H1 (cell line): ENCODE results near the gene DPT. TPM values are rescaled to one million over a fixed set of nuclear protein-coding genes. Genes with fewer than 3 reads are reported as not detected.

Experiments
- CTCF ChIA-PET: fragments of 300-600 bp; sonication (Branson Sonifier 250); formaldehyde crosslinking; loops from one replicate; lab custom pipeline; 2021; ENCODE audit not compliant: partially characterized antibody; lab: Charles Lee
- POLR2A ChIA-PET: fragments of 300-600 bp; sonication (Branson Sonifier 250); formaldehyde crosslinking; loops from one replicate; lab custom pipeline; 2021; ENCODE audit warnings: inconsistent platforms; ENCODE audit not compliant: partially characterized antibody; lab: Charles Lee
- DNase-seq, 2 experiments: peaks; one replicate each; pipeline versions ENCODE4 v3.0.0 to v3.0.0-alpha.2; 2010 to 2022; ENCODE audit warnings: low spot score in 2 of 2, low read depth in 1 of 2, mixed read lengths in 1 of 2
- FAIRE-seq: peaks from 2 replicates; lab custom pipeline; 2011; peaks lifted over from hg19 to GRCh38; lab: Jason Lieb, UNC
- H2AFZ ChIP-seq: 2 replicates; pipeline ENCODE4 v1.8.1; 2012; ENCODE audit warnings: low read length, inconsistent platforms
- H2AK5ac ChIP-seq: 2 replicates; pipeline ENCODE4 v1.6.1; 2013; ENCODE audit warnings: low read depth, low read length
- H2BK120ac ChIP-seq: replicated peaks from 2 replicates; pipeline ENCODE3; 2013; ENCODE audit warnings: low read depth, low read length, inconsistent platforms
- H2BK12ac ChIP-seq: 2 replicates; pipeline ENCODE4 v1.6.1; 2013; ENCODE audit warnings: low read depth, low read length
- H2BK15ac ChIP-seq: 2 replicates; pipeline ENCODE4 v1.6.1; 2013; ENCODE audit warnings: low read length
- H2BK20ac ChIP-seq: 2 replicates; pipeline ENCODE4 v1.6.1; 2013; ENCODE audit warnings: low read length
- H2BK5ac ChIP-seq: 2 replicates; pipeline ENCODE4 v1.6.1; 2013; ENCODE audit warnings: low read depth, low read length
- H3K14ac ChIP-seq: 2 replicates; pipeline ENCODE4 v1.6.1; 2013; ENCODE audit warnings: inconsistent platforms; ENCODE audit not compliant: insufficient read length
- H3K18ac ChIP-seq: 2 replicates; pipeline ENCODE4 v1.6.1; 2013; ENCODE audit warnings: low read length; ENCODE audit errors: extremely low read depth
- H3K23ac ChIP-seq: 2 replicates; pipeline ENCODE4 v1.6.1; 2013; ENCODE audit warnings: inconsistent platforms; ENCODE audit not compliant: insufficient read length
- H3K23me2 ChIP-seq: 2 replicates; pipeline ENCODE4 v1.6.1; 2013; ENCODE audit warnings: low read depth, low read length
- H3K27ac ChIP-seq: 2 replicates; pipeline ENCODE4 v1.6.1; 2011; ENCODE audit warnings: low read depth, low read length, inconsistent platforms
- H3K27me3 ChIP-seq, 4 experiments: replicated peaks in 1 of 4; 1 replicate in 1 of 4; 2 replicates in 3 of 4; pipeline versions ENCODE4 v1.6.1 to v1.8.1; 2011 to 2013; ENCODE audit warnings: low read length in 3 of 4, mild to moderate bottlenecking in 3 of 4, inconsistent platforms in 2 of 4, mixed read lengths in 2 of 4, moderate library complexity in 1 of 4; ENCODE audit not compliant: control insufficient read depth in 3 of 4, insufficient read depth in 3 of 4; ENCODE audit errors: extremely low read depth in 1 of 4
- H3K36me3 ChIP-seq, 4 experiments: 2 replicates each; pipeline versions ENCODE4 v1.6.1 to v1.8.1; 2011 to 2013; ENCODE audit warnings: mild to moderate bottlenecking in 4 of 4, low read length in 3 of 4, moderate library complexity in 2 of 4, control low read depth in 1 of 4, inconsistent platforms in 1 of 4; ENCODE audit not compliant: insufficient read depth in 4 of 4, control insufficient read depth in 2 of 4
- H3K4ac ChIP-seq: replicated peaks from 2 replicates; pipeline ENCODE3; 2013; ENCODE audit warnings: low read length, low read depth, mixed read lengths, inconsistent platforms; ENCODE audit not compliant: insufficient read length
- H3K4me1 ChIP-seq, 4 experiments: replicated peaks in 1 of 4; 1 replicate in 1 of 4; 2 replicates in 3 of 4; pipeline versions ENCODE4 v1.6.1 to v1.8.1; 2011 to 2013; ENCODE audit warnings: low read length in 3 of 4, inconsistent platforms in 2 of 4, mixed read lengths in 1 of 4; ENCODE audit not compliant: insufficient read depth in 4 of 4, control insufficient read depth in 3 of 4
- H3K4me2 ChIP-seq, 2 experiments: 2 replicates each; pipeline versions ENCODE4 v1.6.1 to v1.8.1; 2011 to 2013; ENCODE audit warnings: low read depth in 2 of 2, low read length in 2 of 2, control low read depth in 1 of 2, inconsistent platforms in 1 of 2, mild to moderate bottlenecking in 1 of 2; ENCODE audit not compliant: insufficient read depth in 1 of 2
- H3K4me3 ChIP-seq, 4 experiments: fragments of 200-600, 300-600 bp in 1 of 4; sonication (generic), shearing (Covaris generic), sonication (Bioruptor Twin) in 1 of 4; 2 replicates each; pipeline versions ENCODE4 v1.5.1 to v1.8.1; 2011 to 2016; ENCODE audit warnings: low read length in 4 of 4, low read depth in 3 of 4, control low read depth in 2 of 4, inconsistent platforms in 2 of 4, mild to moderate bottlenecking in 2 of 4, mixed read lengths in 1 of 4, moderate library complexity in 1 of 4; ENCODE audit not compliant: insufficient read depth in 2 of 4; ENCODE audit errors: extremely low read depth in 1 of 4
- H3K56ac ChIP-seq: replicated peaks from 2 replicates; pipeline ENCODE3; 2013; ENCODE audit warnings: low read depth, mild to moderate bottlenecking, mixed read lengths, low read length, inconsistent platforms; ENCODE audit not compliant: insufficient read length
- H3K79me1 ChIP-seq: 2 replicates; pipeline ENCODE4 v1.6.1; 2013; ENCODE audit warnings: low read depth, low read length, control low read depth
- H3K79me2 ChIP-seq, 2 experiments: 2 replicates each; pipeline versions ENCODE4 v1.6.1 to v1.8.1; 2012 to 2013; ENCODE audit warnings: low read length in 2 of 2, mild to moderate bottlenecking in 2 of 2, inconsistent platforms in 1 of 2; ENCODE audit not compliant: insufficient read depth in 2 of 2, control insufficient read depth in 1 of 2
- H3K9ac ChIP-seq, 4 experiments: replicated peaks in 1 of 4; 1 replicate in 1 of 4; 2 replicates in 3 of 4; pipeline versions ENCODE4 v1.6.1 to v1.8.1; 2011 to 2013; ENCODE audit warnings: low read depth in 3 of 4, low read length in 3 of 4, control low read depth in 2 of 4, mild to moderate bottlenecking in 2 of 4, moderate library complexity in 2 of 4, inconsistent platforms in 1 of 4; ENCODE audit errors: extremely low read depth in 1 of 4
- H3K9me3 ChIP-seq, 2 experiments: 2 replicates each; pipeline versions ENCODE4 v1.6.1 to v1.8.1; 2012 to 2013; ENCODE audit warnings: mild to moderate bottlenecking in 2 of 2, moderate library complexity in 2 of 2, control low read depth in 1 of 2, inconsistent platforms in 1 of 2, low read depth in 1 of 2, low read length in 1 of 2, mixed read lengths in 1 of 2; ENCODE audit not compliant: insufficient read depth in 2 of 2
- H4K20me1 ChIP-seq, 2 experiments: replicated peaks in 1 of 2; 2 replicates each; pipeline versions ENCODE3 to v1.8.1; 2011 to 2013; ENCODE audit warnings: inconsistent platforms in 2 of 2, low read length in 2 of 2, mild to moderate bottlenecking in 1 of 2; ENCODE audit not compliant: insufficient read depth in 2 of 2, control insufficient read depth in 1 of 2
- H4K5ac ChIP-seq: 2 replicates; pipeline ENCODE4 v1.6.1; 2013; ENCODE audit warnings: low read length, low read depth, mixed read lengths, inconsistent platforms; ENCODE audit not compliant: insufficient read length
- H4K8ac ChIP-seq: 2 replicates; pipeline ENCODE4 v1.8.0; 2013; ENCODE audit warnings: mild to moderate bottlenecking, moderate library complexity, low read length, inconsistent platforms; ENCODE audit not compliant: insufficient read depth; ENCODE audit errors: extremely low read depth
- H4K91ac ChIP-seq: replicated peaks from 2 replicates; pipeline ENCODE3; 2013; ENCODE audit warnings: low read length, mixed read lengths, inconsistent platforms; ENCODE audit not compliant: insufficient read length
- CEBPB ChIP-seq: IDR thresholded peaks from 2 replicates; pipeline ENCODE4 v1.6.1; 2012; ENCODE audit warnings: low read depth, low read length
- CHD2 ChIP-seq: IDR thresholded peaks from 2 replicates; pipeline ENCODE4 v1.6.1; 2012; ENCODE audit warnings: low read length, improper control_type of control experiment
- CREB1 ChIP-seq: IDR thresholded peaks from 2 replicates; pipeline ENCODE4 v1.6.1; 2012; ENCODE audit warnings: inconsistent platforms
- HDAC6 ChIP-seq: IDR thresholded peaks from one replicate; pipeline ENCODE4 v1.7.1; 2012; ENCODE audit warnings: low read depth, mild to moderate bottlenecking, inconsistent platforms, low read length, moderate library complexity
- MAFK ChIP-seq: IDR thresholded peaks from 2 replicates; pipeline ENCODE4 v1.6.1; 2012; ENCODE audit warnings: low read depth, mild to moderate bottlenecking, improper control_type of control experiment, low read length
- NANOG ChIP-seq: IDR thresholded peaks from 2 replicates; pipeline ENCODE4 v1.6.1; 2011; ENCODE audit warnings: low read length, low read depth, mild to moderate bottlenecking, inconsistent platforms; ENCODE audit not compliant: insufficient read depth, poor library complexity, severe bottlenecking
- POLR2A ChIP-seq, 2 experiments: IDR thresholded peaks; 1 replicate in 1 of 2; 2 replicates in 1 of 2; pipeline ENCODE4 v1.6.1; 2011; ENCODE audit warnings: low read depth in 2 of 2, low read length in 2 of 2, mild to moderate bottlenecking in 2 of 2; ENCODE audit errors: control extremely low read depth in 1 of 2
- RNF2 ChIP-seq: fragments of 200-900, 300-1000 bp; sonication (generic); IDR thresholded peaks from 2 replicates; pipeline ENCODE4 v1.7.1; 2016; ENCODE audit warnings: borderline replicate concordance, low read depth, mild to moderate bottlenecking, antibody characterized with exemption, low read length; ENCODE audit not compliant: poor library complexity, severe bottlenecking; ENCODE audit errors: missing control alignments
- SP2 ChIP-seq: IDR thresholded peaks from 2 replicates; pipeline ENCODE4 v1.6.1; 2012; ENCODE audit warnings: mild to moderate bottlenecking, low read length, inconsistent platforms
- TAF7 ChIP-seq: optimal IDR thresholded peaks from 2 replicates; pipeline ENCODE3; 2011; ENCODE audit warnings: low read depth, mild to moderate bottlenecking, inconsistent platforms, low read length, moderate library complexity, borderline replicate concordance
- WGBS, 2 experiments: shearing (Covaris generic) in 1 of 2; methylation state at CpG; one replicate each; pipeline versions ENCODE4 v1.1.6 to v1.1.7; 2013 to 2015; ENCODE audit warnings: low lambda C conversion rate in 2 of 2, mixed read lengths in 2 of 2, inconsistent platforms in 1 of 2, low coverage in 1 of 2, missing lambda C conversion rate in 1 of 2; ENCODE audit not compliant: insufficient replicate concordance in 2 of 2, insufficient coverage in 1 of 2, insufficient read length in 1 of 2; ENCODE audit errors: extremely low coverage in 1 of 2, missing lambda C conversion rate in 1 of 2; 5-methylcytosine and 5-hydroxymethylcytosine counted together
- polyA plus RNA-seq, 7 experiments: library from polyadenylated mRNA; depleted of rRNA in 3 of 7; stranded (reverse) in 5 of 7; unstranded in 2 of 7; fragments of >200 nt in 5 of 7; fragments of 200-250 nt in 2 of 7; gene quantifications; 1 replicate in 5 of 7; 2 replicates in 1 of 7; 4 replicates in 1 of 7; pipeline versions ENCODE4 v1.2.1 to v1.2.3, GENCODE V29; 2011 to 2013; ENCODE audit warnings: missing spikeins in 2 of 7, mixed read lengths in 2 of 7
- total RNA-seq: library from RNA; stranded (reverse); fragmentation: NEBNext Ultra II Directional; extraction: Animal tissue kit (Norgen Biotek cat#: 25700); gene quantifications from 2 replicates; pipeline ENCODE4 v1.2.1, GENCODE V29; 2021
- TF ChIP-seq, protein P1 (sequence below), 3 experiments: IDR thresholded peaks; 1 replicate in 2 of 3; 2 replicates in 1 of 3; pipeline versions ENCODE4 v1.5.1 to v1.6.1; 2011; ENCODE audit warnings: low read length in 3 of 3, mild to moderate bottlenecking in 3 of 3, inconsistent platforms in 2 of 3, low read depth in 1 of 3, moderate library complexity in 1 of 3; ENCODE audit not compliant: insufficient read depth in 1 of 3; ENCODE audit errors: control extremely low read depth in 1 of 3

DPT gene
- total and polyA plus RNA-seq, 2 of the 8 experiments (the other 6 are each of a cell fraction or from before 2014, with no cell fraction given), result not detected

DNA sequence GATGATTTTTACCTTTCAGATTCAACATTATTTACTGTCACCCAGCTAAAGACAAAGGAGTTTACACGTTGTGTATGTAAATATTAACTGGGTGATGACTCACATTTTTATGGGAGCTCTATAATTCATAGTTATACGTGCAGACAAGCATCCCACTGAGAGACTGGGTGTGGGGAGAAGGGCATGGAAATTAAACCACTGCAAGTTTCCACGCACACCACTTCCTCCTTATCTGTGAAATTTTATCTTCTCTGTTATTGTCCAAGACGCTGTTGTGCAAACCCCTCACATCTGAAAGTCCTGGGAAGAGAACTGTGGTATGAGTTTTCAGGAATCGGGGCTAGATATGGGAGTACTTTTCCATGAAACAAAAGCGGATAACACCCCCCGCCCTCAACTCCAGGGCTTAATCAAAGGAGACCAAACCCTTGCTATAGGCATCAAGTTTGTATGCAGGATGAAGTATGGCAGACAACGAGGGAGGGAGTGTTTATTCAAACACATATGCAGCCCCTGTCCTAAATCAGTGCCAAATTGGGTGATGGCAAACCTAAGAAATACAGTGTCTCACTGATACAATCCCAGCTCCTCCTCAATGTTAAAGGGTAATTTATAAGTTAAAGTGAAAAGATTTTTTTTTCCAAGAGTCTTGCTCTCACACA is 23.3 kb upstream of the DPT start:
- 87% methylated on average over 8 of the region's 8 CpGs; no CpG with 5 or more reads in 1 of the 2 experiments for WGBS, 2 experiments
- H3K4me3 ChIP-seq, result no peak overlapping the region
- no peaks in the 10 kb centered on the region for H3K27me3 ChIP-seq
- H3K4me1 ChIP-seq, result no peaks in the 10 kb centered on the region
- H3K27ac ChIP-seq, result no peak overlapping the region
- H3K9ac ChIP-seq, result no peak overlapping the region
- no peak overlapping the region for H2BK15ac ChIP-seq
- TF ChIP-seq POLR2A (IDR thresholded peaks at IDR 0.05; ENCODE audit: control extremely low read depth in 1 of 2, low read depth in 2 of 2, low read length in 2 of 2) (no peak), SP2 (no peak), CREB1 (no peak), RNF2 (no peak), CHD2 (no peak), HDAC6 (no peak), MAFK (no peak), TAF7 (no peak), NANOG (no peak), CEBPB (no peak)
- TF ChIP-seq, protein P1, sequence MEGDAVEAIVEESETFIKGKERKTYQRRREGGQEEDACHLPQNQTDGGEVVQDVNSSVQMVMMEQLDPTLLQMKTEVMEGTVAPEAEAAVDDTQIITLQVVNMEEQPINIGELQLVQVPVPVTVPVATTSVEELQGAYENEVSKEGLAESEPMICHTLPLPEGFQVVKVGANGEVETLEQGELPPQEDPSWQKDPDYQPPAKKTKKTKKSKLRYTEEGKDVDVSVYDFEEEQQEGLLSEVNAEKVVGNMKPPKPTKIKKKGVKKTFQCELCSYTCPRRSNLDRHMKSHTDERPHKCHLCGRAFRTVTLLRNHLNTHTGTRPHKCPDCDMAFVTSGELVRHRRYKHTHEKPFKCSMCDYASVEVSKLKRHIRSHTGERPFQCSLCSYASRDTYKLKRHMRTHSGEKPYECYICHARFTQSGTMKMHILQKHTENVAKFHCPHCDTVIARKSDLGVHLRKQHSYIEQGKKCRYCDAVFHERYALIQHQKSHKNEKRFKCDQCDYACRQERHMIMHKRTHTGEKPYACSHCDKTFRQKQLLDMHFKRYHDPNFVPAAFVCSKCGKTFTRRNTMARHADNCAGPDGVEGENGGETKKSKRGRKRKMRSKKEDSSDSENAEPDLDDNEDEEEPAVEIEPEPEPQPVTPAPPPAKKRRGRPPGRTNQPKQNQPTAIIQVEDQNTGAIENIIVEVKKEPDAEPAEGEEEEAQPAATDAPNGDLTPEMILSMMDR (IDR thresholded peaks at IDR 0.05; ENCODE audit: control extremely low read depth in 1 of 3, insufficient read depth in 1 of 3, low read depth in 1 of 3, low read length in 3 of 3), result no peak
- H4K5ac ChIP-seq, result no peak overlapping the region
- no peak for DNase-seq
- no peaks in the 10 kb centered on the region for H3K23me2 ChIP-seq
- ChIA-PET CTCF (interaction anchor here (0.6 kb wide), 1 partner anchor 174 kb away, joined by 3 read pairs; no protein-coding TSS in a partner anchor), POLR2A (no interaction called here)
- no peaks in the 10 kb centered on the region for H4K20me1 ChIP-seq
- H3K9me3 ChIP-seq, result no peaks in the 10 kb centered on the region
- no peaks in the 10 kb centered on the region for H3K79me2 ChIP-seq
- H4K8ac ChIP-seq, result no peak overlapping the region
- H3K23ac ChIP-seq, result no peak overlapping the region
- no peak overlapping the region for H4K91ac ChIP-seq
- no peak overlapping the region for H2BK12ac ChIP-seq
- H2BK20ac ChIP-seq, result no peak overlapping the region
- H3K14ac ChIP-seq, result no peak overlapping the region
- H3K36me3 ChIP-seq, result no peaks in the 10 kb centered on the region
- H2BK120ac ChIP-seq, result no peak overlapping the region
- no peak overlapping the region for H3K4ac ChIP-seq
- H3K4me2 ChIP-seq, result no peak overlapping the region
- H2BK5ac ChIP-seq, result no peak overlapping the region
- H3K18ac ChIP-seq, result no peak overlapping the region
- H2AK5ac ChIP-seq, result no peak overlapping the region
- no peak for FAIRE-seq
- H3K79me1 ChIP-seq, result no peaks in the 10 kb centered on the region
- H2AFZ ChIP-seq, result no peak overlapping the region
- H3K56ac ChIP-seq, result no peak overlapping the region
